ENCODE results near the gene CWC25. TPM values are rescaled to one million over a fixed set of nuclear protein-coding genes. Genes with fewer than 3 reads are reported as not detected.

CWC25 gene
- total and polyA plus RNA-seq, 9 of the 15 experiments (the other 6 are each of a cell fraction or from before 2014, with no cell fraction given): 16.5 to 27.4 (median 23.0) TPM

DNA sequence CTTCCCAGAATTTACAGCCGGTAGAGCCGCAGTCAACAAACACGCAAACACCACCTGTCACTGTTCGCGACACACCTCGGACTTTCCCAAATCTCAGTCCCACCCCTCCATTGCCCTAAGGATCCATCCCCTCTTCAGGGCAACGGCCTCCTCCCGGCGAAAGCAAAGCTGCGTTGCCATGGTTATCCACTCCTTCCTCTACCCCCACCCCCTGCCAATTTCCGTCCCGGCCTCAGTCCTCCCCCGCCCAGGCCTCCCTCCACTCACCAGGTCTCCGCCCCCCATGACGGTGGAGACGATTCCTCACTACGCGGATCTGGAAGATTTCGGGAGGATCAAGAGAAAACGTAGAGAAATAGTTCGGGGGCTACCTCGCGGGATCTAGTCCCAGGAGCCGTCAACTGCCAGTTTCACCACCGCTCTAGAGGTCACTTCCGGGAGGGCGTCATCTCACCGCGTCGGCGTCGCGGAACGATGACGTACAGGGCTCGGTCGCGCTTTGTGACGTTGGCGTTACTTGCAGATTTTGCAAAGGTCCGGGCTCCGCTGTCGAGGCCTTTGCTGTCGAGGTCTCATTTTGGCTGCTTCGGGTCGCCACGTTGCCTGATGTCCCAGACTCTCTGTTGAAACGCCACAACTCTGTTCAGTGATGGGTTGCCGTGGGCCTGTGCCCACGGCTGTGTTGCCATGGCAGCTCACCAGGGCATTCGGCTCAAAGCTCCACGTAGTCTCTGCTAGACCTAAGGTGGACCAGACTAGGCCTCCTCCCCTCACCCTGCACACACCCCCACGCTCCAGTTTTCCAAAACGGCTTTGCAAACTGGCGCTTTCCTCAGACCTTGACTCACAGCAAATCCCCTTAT is at the start of gene CWC25 (continued):
- TF ChIP-seq, protein P1, sequence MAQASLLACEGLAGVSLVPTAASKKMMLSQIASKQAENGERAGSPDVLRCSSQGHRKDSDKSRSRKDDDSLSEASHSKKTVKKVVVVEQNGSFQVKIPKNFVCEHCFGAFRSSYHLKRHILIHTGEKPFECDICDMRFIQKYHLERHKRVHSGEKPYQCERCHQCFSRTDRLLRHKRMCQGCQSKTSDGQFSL (CRISPR knock-in tag; IDR thresholded peaks at IDR 0.05): peak; percentile 75
- TF ChIP-seq, protein P1 (tag; IDR thresholded peaks at IDR 0.05): peak in 1 of 2 experiments; percentile 80; a peak in 2 of 4 replicates
- TF ChIP-seq, protein P2, sequence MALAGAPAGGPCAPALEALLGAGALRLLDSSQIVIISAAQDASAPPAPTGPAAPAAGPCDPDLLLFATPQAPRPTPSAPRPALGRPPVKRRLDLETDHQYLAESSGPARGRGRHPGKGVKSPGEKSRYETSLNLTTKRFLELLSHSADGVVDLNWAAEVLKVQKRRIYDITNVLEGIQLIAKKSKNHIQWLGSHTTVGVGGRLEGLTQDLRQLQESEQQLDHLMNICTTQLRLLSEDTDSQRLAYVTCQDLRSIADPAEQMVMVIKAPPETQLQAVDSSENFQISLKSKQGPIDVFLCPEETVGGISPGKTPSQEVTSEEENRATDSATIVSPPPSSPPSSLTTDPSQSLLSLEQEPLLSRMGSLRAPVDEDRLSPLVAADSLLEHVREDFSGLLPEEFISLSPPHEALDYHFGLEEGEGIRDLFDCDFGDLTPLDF (CRISPR knock-in tag; IDR thresholded peaks at IDR 0.05): peak; percentile 31
- TF ChIP-seq, protein P3, sequence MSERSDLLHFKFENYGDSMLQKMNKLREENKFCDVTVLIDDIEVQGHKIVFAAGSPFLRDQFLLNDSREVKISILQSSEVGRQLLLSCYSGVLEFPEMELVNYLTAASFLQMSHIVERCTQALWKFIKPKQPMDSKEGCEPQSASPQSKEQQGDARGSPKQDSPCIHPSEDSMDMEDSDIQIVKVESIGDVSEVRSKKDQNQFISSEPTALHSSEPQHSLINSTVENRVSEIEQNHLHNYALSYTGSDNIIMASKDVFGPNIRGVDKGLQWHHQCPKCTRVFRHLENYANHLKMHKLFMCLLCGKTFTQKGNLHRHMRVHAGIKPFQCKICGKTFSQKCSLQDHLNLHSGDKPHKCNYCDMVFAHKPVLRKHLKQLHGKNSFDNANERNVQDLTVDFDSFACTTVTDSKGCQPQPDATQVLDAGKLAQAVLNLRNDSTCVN (CRISPR knock-in tag; IDR thresholded peaks at IDR 0.05): no peak
- TF ChIP-seq PHF8 (IDR thresholded peaks at IDR 0.05; ENCODE audit: borderline replicate concordance, low read length) (peak; percentile 87), BACH1 (tag; IDR thresholded peaks at IDR 0.05) (peak; percentile 100), SIN3A (IDR thresholded peaks at IDR 0.05; ENCODE audit: borderline replicate concordance in 2 of 2, control insufficient read depth in 1 of 2, low read depth in 2 of 2, low read length in 2 of 2) (peak; percentile 92 to 100; a peak in 3 of 4 replicates), CC2D1A (IDR thresholded peaks at IDR 0.05) (peak; percentile 84; the same call in 1 of the 2 replicates), KHSRP (IDR thresholded peaks at IDR 0.05) (peak; percentile 100), SMARCA4 (IDR thresholded peaks at IDR 0.05) (no peak), EP300 (IDR thresholded peaks at IDR 0.05; ENCODE audit: low read length) (peak; percentile 91), GATA2 (CRISPR knock-in tag; IDR thresholded peaks at IDR 0.05) (no peak), RFX5 (IDR thresholded peaks at IDR 0.05; ENCODE audit: low read depth, low read length) (peak; percentile 79; the same call in 1 of the 2 replicates), POLR2H (tag; IDR thresholded peaks at IDR 0.05; ENCODE audit: low read depth) (peak; percentile 90), HLTF (IDR thresholded peaks at IDR 0.05) (peak; percentile 17)
- TF ChIP-seq, protein P4, sequence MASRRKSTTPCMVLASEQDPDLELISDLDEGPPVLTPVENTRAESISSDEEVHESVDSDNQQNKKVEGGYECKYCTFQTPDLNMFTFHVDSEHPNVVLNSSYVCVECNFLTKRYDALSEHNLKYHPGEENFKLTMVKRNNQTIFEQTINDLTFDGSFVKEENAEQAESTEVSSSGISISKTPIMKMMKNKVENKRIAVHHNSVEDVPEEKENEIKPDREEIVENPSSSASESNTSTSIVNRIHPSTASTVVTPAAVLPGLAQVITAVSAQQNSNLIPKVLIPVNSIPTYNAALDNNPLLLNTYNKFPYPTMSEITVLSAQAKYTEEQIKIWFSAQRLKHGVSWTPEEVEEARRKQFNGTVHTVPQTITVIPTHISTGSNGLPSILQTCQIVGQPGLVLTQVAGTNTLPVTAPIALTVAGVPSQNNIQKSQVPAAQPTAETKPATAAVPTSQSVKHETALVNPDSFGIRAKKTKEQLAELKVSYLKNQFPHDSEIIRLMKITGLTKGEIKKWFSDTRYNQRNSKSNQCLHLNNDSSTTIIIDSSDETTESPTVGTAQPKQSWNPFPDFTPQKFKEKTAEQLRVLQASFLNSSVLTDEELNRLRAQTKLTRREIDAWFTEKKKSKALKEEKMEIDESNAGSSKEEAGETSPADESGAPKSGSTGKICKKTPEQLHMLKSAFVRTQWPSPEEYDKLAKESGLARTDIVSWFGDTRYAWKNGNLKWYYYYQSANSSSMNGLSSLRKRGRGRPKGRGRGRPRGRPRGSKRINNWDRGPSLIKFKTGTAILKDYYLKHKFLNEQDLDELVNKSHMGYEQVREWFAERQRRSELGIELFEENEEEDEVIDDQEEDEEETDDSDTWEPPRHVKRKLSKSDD (conservative IDR thresholded peaks at IDR 0.05; ENCODE audit: low read length): peak; percentile 97
- TF ChIP-seq, protein P5, sequence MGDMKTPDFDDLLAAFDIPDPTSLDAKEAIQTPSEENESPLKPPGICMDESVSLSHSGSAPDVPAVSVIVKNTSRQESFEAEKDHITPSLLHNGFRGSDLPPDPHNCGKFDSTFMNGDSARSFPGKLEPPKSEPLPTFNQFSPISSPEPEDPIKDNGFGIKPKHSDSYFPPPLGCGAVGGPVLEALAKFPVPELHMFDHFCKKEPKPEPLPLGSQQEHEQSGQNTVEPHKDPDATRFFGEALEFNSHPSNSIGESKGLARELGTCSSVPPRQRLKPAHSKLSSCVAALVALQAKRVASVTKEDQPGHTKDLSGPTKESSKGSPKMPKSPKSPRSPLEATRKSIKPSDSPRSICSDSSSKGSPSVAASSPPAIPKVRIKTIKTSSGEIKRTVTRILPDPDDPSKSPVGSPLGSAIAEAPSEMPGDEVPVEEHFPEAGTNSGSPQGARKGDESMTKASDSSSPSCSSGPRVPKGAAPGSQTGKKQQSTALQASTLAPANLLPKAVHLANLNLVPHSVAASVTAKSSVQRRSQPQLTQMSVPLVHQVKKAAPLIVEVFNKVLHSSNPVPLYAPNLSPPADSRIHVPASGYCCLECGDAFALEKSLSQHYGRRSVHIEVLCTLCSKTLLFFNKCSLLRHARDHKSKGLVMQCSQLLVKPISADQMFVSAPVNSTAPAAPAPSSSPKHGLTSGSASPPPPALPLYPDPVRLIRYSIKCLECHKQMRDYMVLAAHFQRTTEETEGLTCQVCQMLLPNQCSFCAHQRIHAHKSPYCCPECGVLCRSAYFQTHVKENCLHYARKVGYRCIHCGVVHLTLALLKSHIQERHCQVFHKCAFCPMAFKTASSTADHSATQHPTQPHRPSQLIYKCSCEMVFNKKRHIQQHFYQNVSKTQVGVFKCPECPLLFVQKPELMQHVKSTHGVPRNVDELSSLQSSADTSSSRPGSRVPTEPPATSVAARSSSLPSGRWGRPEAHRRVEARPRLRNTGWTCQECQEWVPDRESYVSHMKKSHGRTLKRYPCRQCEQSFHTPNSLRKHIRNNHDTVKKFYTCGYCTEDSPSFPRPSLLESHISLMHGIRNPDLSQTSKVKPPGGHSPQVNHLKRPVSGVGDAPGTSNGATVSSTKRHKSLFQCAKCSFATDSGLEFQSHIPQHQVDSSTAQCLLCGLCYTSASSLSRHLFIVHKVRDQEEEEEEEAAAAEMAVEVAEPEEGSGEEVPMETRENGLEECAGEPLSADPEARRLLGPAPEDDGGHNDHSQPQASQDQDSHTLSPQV (IDR thresholded peaks at IDR 0.05): peak; percentile 98

Data from K562 (cell line).